WTC11 (cell line): Measurements from ENCODE around the gene CEP131. TPM values are rescaled to one million over a fixed set of nuclear protein-coding genes. Genes with fewer than 3 reads are reported as not detected.

Experiments
- ATAC-seq: fragments of 200-7000 bp; cut with Tn5 transposase; 2 replicates; pipeline ENCODE4 v1.10.0; 2021; ENCODE audit warnings: mild to moderate bottlenecking, moderate library complexity
- CTCF ChIA-PET: fragments of 300-600 bp; sonication (Branson Sonifier 250); formaldehyde crosslinking; loops from one replicate; lab custom pipeline; 2021; ENCODE audit warnings: antibody characterized with exemption; lab: Charles Lee
- POLR2A ChIA-PET: fragments of 350-600 bp; sonication (Branson Sonifier 250); formaldehyde crosslinking; loops from one replicate; lab custom pipeline; 2021; ENCODE audit warnings: antibody characterized with exemption; lab: Charles Lee
- DNase-seq: peaks from one replicate; pipeline ENCODE4 v3.0.0; 2021; ENCODE audit warnings: low spot score
- H3K27ac Mint-ChIP-seq: 2 replicates; pipeline ENCODE4 v1.8.0; 2021; ENCODE audit warnings: mixed read lengths
- H3K27me3 Mint-ChIP-seq: 2 replicates; pipeline ENCODE4 v1.8.0; 2021; ENCODE audit warnings: low read depth, mild to moderate bottlenecking, moderate library complexity, mixed read lengths
- H3K36me3 Mint-ChIP-seq: 2 replicates; pipeline ENCODE4 v1.8.0; 2021; ENCODE audit warnings: mixed read lengths
- H3K4me1 Mint-ChIP-seq: 2 replicates; pipeline ENCODE4 v1.8.0; 2022; ENCODE audit warnings: mixed read lengths
- H3K4me3 Mint-ChIP-seq: 2 replicates; pipeline ENCODE4 v1.8.0; 2021; ENCODE audit warnings: mild to moderate bottlenecking, moderate library complexity, mixed read lengths
- H3K9me3 Mint-ChIP-seq: 2 replicates; pipeline ENCODE4 v1.8.0; 2021; ENCODE audit warnings: mixed read lengths
- CREB1 ChIP-seq: sonication (generic); formaldehyde crosslinking; IDR thresholded peaks from 2 replicates; pipeline ENCODE4 v1.8.0; 2023; ENCODE audit warnings: mild to moderate bottlenecking, missing genetic modification reagents
- CREM ChIP-seq: sonication (generic); formaldehyde crosslinking; IDR thresholded peaks from 2 replicates; pipeline ENCODE4 v1.8.1; 2022; ENCODE audit warnings: mild to moderate bottlenecking, missing genetic modification reagents, moderate library complexity
- ELF4 ChIP-seq: sonication (generic); formaldehyde crosslinking; IDR thresholded peaks from 2 replicates; pipeline ENCODE4 v1.8.1; 2022; ENCODE audit warnings: low read depth, mild to moderate bottlenecking, moderate library complexity, missing genetic modification reagents
- ESRRA ChIP-seq: sonication (generic); formaldehyde crosslinking; IDR thresholded peaks from 2 replicates; pipeline ENCODE4 v1.8.1; 2022; ENCODE audit warnings: mild to moderate bottlenecking, missing genetic modification reagents, borderline replicate concordance
- GRHL2 ChIP-seq: fragments of 250-450 bp; sonication (Bioruptor Pico); IDR thresholded peaks from 2 replicates; pipeline ENCODE4 v1.8.0; 2022; ENCODE audit warnings: mild to moderate bottlenecking, moderate library complexity; ENCODE audit not compliant: insufficient replicate concordance, severe bottlenecking
- JUN ChIP-seq: sonication (generic); formaldehyde crosslinking; IDR thresholded peaks from 2 replicates; pipeline ENCODE4 v1.8.0; 2023; ENCODE audit warnings: mild to moderate bottlenecking, missing genetic modification reagents
- KAT7 ChIP-seq: sonication (generic); formaldehyde crosslinking; IDR thresholded peaks from 2 replicates; pipeline ENCODE4 v1.8.1; 2023; ENCODE audit warnings: missing genetic modification reagents, mild to moderate bottlenecking, borderline replicate concordance
- MYBL2 ChIP-seq: sonication (generic); formaldehyde crosslinking; IDR thresholded peaks from 2 replicates; pipeline ENCODE4 v1.8.1; 2023; ENCODE audit warnings: mild to moderate bottlenecking, moderate library complexity, missing genetic modification reagents
- NFYB ChIP-seq: sonication (generic); formaldehyde crosslinking; conservative IDR thresholded peaks from 2 replicates; pipeline ENCODE4 v1.8.0; 2022; ENCODE audit warnings: low read depth, missing genetic modification reagents
- RORB ChIP-seq: fragments of 250-450 bp; sonication (Bioruptor Pico); IDR thresholded peaks from 2 replicates; pipeline ENCODE4 v1.9.0; 2021; ENCODE audit warnings: mild to moderate bottlenecking
- SMAD3 ChIP-seq: sonication (generic); formaldehyde crosslinking; IDR thresholded peaks from 2 replicates; pipeline ENCODE4 v1.8.0; 2022; ENCODE audit warnings: missing genetic modification reagents, mild to moderate bottlenecking, borderline replicate concordance
- ZNF121 ChIP-seq: sonication (generic); formaldehyde crosslinking; IDR thresholded peaks from 2 replicates; pipeline ENCODE4 v1.8.0; 2023; ENCODE audit warnings: missing genetic modification reagents
- ZNF219 ChIP-seq: sonication (generic); formaldehyde crosslinking; IDR thresholded peaks from 2 replicates; pipeline ENCODE4 v1.8.0; 2023; ENCODE audit warnings: missing genetic modification reagents, mild to moderate bottlenecking, borderline replicate concordance
- ZNF317 ChIP-seq: sonication (generic); formaldehyde crosslinking; IDR thresholded peaks from 2 replicates; pipeline ENCODE4 v1.8.1; 2023; ENCODE audit warnings: low read depth, mild to moderate bottlenecking, moderate library complexity, missing genetic modification reagents, borderline replicate concordance
- ZNF423 ChIP-seq: fragments of 250-450 bp; sonication (Bioruptor Pico); IDR thresholded peaks from 2 replicates; pipeline ENCODE4 v2.1.2; 2022; ENCODE audit warnings: mild to moderate bottlenecking, moderate library complexity
- total RNA-seq: library from RNA; stranded (reverse); gene quantifications from 3 replicates; pipeline ENCODE4 v1.2.3, GENCODE V29; 2021
- TF ChIP-seq, protein P1 (sequence below): sonication (generic); formaldehyde crosslinking; IDR thresholded peaks from 2 replicates; pipeline ENCODE4 v1.8.1; 2023; ENCODE audit warnings: mild to moderate bottlenecking, missing genetic modification reagents, moderate library complexity
- TF ChIP-seq, protein P2 (sequence below): fragments of 250-450 bp; sonication (Bioruptor Pico); conservative IDR thresholded peaks from 2 replicates; pipeline ENCODE4 v1.9.0; 2021; ENCODE audit warnings: mild to moderate bottlenecking
- TF ChIP-seq, protein P3 (sequence below): fragments of 250-450 bp; sonication (Bioruptor Pico); IDR thresholded peaks from 2 replicates; pipeline ENCODE4 v1.9.0; 2021; ENCODE audit warnings: mild to moderate bottlenecking
- TF ChIP-seq, protein P4 (sequence below): sonication (generic); formaldehyde crosslinking; IDR thresholded peaks from 2 replicates; pipeline ENCODE4 v1.8.0; 2023; ENCODE audit warnings: mild to moderate bottlenecking, missing genetic modification reagents
- TF ChIP-seq, protein P5 (sequence below): sonication (generic); formaldehyde crosslinking; IDR thresholded peaks from 2 replicates; pipeline ENCODE4 v1.8.1; 2023; ENCODE audit warnings: mild to moderate bottlenecking, missing genetic modification reagents

Gene CEP131
- total RNA-seq, 1 experiment from 2014 or later = 35.2 TPM

DNA sequence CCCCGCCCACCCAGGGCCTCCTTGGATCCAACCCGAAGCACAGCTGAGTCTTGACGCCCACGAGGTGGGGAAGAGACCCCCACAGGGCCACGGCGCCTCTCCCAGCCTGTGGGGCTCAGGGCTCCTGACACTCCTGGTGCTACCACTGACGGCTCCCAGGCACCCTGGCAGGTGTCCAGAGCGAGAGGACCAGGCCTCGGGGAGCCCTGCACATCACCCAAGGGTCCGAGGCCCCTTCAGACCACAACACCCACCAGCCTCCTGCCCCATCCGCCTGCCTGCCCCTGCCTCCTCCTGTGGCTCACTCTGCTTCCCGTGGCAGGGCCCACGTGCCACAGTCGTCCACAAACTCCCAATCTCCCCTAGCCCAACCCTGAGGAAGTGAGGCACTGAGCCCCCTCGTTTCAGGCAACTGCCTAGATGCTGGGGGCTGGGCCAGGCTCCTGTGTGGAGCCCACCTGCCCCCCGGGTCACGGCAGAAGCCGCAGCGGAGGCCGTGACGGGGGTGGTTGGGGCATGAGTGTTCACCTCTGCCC lies 28.5 kb downstream of the CEP131 start:
- DNase-seq = no peak
- TF ChIP-seq ZNF219 (CRISPR knock-in tag) (no peak), ELF4 (CRISPR knock-in tag) (no peak), ESRRA (CRISPR knock-in tag) (no peak), SMAD3 (CRISPR knock-in tag) (no peak), CREB1 (CRISPR knock-in tag) (no peak), CREM (CRISPR knock-in tag) (no peak), MYBL2 (CRISPR knock-in tag) (no peak), GRHL2 (CRISPR knock-in tag) (no peak), JUN (no peak), ZNF317 (CRISPR knock-in tag) (no peak), RORB (CRISPR knock-in tag) (no peak), ZNF121 (no peak), KAT7 (CRISPR knock-in tag) (no peak), ZNF423 (CRISPR knock-in tag) (no peak), NFYB (CRISPR knock-in tag) (no peak)
- TF ChIP-seq, protein P1, sequence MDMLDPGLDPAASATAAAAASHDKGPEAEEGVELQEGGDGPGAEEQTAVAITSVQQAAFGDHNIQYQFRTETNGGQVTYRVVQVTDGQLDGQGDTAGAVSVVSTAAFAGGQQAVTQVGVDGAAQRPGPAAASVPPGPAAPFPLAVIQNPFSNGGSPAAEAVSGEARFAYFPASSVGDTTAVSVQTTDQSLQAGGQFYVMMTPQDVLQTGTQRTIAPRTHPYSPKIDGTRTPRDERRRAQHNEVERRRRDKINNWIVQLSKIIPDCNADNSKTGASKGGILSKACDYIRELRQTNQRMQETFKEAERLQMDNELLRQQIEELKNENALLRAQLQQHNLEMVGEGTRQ (CRISPR knock-in tag) = no peak
- TF ChIP-seq, protein P2, sequence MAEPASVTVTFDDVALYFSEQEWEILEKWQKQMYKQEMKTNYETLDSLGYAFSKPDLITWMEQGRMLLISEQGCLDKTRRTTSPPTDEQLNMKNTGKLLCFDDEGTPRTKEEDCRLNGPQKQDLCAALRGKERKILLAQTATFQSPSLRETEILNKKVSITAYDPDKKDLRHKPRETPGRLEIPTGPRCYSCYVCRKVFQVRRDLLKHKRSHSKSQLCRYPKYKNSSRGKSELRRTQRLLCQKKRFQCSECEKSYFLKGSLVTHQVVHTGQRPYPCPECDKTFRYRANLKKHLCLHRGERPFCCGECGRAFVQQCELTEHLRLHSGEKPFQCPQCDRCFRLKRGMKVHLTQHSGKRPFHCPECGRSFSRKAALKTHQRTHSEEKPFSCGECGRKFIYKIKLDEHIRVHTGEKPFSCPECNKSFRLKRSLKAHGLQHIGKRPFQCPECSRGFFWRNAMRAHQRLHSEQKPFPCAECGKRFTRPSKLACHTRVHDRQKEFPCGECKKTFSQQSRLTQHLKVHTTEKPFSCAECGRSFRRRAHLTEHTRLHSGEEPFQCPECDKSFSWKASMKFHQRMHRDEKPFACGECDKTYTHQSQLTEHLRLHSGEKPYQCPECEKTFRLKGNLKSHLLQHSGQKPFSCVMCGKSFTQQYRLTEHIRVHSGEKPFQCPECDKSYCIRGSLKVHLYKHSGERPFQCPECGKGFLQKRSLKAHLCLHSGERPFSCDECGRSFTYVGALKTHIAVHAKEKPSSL (CRISPR knock-in tag) = no peak
- TF ChIP-seq, protein P3, sequence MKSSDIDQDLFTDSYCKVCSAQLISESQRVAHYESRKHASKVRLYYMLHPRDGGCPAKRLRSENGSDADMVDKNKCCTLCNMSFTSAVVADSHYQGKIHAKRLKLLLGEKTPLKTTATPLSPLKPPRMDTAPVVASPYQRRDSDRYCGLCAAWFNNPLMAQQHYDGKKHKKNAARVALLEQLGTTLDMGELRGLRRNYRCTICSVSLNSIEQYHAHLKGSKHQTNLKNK (CRISPR knock-in tag) = no peak
- TF ChIP-seq, protein P4, sequence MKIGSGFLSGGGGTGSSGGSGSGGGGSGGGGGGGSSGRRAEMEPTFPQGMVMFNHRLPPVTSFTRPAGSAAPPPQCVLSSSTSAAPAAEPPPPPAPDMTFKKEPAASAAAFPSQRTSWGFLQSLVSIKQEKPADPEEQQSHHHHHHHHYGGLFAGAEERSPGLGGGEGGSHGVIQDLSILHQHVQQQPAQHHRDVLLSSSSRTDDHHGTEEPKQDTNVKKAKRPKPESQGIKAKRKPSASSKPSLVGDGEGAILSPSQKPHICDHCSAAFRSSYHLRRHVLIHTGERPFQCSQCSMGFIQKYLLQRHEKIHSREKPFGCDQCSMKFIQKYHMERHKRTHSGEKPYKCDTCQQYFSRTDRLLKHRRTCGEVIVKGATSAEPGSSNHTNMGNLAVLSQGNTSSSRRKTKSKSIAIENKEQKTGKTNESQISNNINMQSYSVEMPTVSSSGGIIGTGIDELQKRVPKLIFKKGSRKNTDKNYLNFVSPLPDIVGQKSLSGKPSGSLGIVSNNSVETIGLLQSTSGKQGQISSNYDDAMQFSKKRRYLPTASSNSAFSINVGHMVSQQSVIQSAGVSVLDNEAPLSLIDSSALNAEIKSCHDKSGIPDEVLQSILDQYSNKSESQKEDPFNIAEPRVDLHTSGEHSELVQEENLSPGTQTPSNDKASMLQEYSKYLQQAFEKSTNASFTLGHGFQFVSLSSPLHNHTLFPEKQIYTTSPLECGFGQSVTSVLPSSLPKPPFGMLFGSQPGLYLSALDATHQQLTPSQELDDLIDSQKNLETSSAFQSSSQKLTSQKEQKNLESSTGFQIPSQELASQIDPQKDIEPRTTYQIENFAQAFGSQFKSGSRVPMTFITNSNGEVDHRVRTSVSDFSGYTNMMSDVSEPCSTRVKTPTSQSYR (CRISPR knock-in tag) = no peak
- TF ChIP-seq, protein P5, sequence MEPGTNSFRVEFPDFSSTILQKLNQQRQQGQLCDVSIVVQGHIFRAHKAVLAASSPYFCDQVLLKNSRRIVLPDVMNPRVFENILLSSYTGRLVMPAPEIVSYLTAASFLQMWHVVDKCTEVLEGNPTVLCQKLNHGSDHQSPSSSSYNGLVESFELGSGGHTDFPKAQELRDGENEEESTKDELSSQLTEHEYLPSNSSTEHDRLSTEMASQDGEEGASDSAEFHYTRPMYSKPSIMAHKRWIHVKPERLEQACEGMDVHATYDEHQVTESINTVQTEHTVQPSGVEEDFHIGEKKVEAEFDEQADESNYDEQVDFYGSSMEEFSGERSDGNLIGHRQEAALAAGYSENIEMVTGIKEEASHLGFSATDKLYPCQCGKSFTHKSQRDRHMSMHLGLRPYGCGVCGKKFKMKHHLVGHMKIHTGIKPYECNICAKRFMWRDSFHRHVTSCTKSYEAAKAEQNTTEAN (CRISPR knock-in tag) = no peak
- Mint-ChIP-seq H3K27me3 (no peaks in the 10 kb centered on the region), H3K27ac (no peak overlapping the region), H3K36me3 (peaks cover 2% of the 10 kb centered on the region; the same call in 1 of the 2 replicates), H3K4me1 (no peaks in the 10 kb centered on the region), H3K9me3 (no peaks in the 10 kb centered on the region), H3K4me3 (no peak overlapping the region)
- ChIA-PET CTCF (no interaction called here), POLR2A (no interaction called here)
- ATAC-seq = no peak
